PFSK-1 (cell line): Measurements from ENCODE around the gene C16orf87. TPM values are rescaled to one million over a fixed set of nuclear protein-coding genes. Genes with fewer than 3 reads are reported as not detected.

ENCODE experiments used
- FOXP2 ChIP-seq: optimal IDR thresholded peaks from 2 replicates; pipeline ENCODE3; 2011; ENCODE audit warnings: borderline replicate concordance, control low read depth, inconsistent platforms; ENCODE audit not compliant: insufficient read depth; ENCODE audit errors: extremely low read length, extremely low read depth
- POLR2AphosphoS5 ChIP-seq: IDR thresholded peaks from 2 replicates; pipeline ENCODE4 v1.6.1; 2012; ENCODE audit warnings: low read depth, mild to moderate bottlenecking, control low read depth, low read length, moderate library complexity
- REST ChIP-seq, 2 experiments: IDR thresholded peaks; 2 replicates each; pipeline versions ENCODE4 v1.6.1 to v1.8.0; 2011 to 2012; ENCODE audit warnings: low read depth in 2 of 2, low read length in 2 of 2, control low read depth in 1 of 2, inconsistent platforms in 1 of 2, mild to moderate bottlenecking in 1 of 2, moderate library complexity in 1 of 2; ENCODE audit not compliant: insufficient read depth in 1 of 2
- SIN3A ChIP-seq: IDR thresholded peaks from 2 replicates; pipeline ENCODE4 v1.6.1; 2012; ENCODE audit warnings: mild to moderate bottlenecking, low read length, moderate library complexity, borderline replicate concordance; ENCODE audit not compliant: insufficient read depth
- TAF1 ChIP-seq: IDR thresholded peaks from 2 replicates; pipeline ENCODE4 v1.6.1; 2012; ENCODE audit warnings: low read length, control low read depth, borderline replicate concordance; ENCODE audit not compliant: insufficient read depth
- polyA plus RNA-seq: library from polyadenylated mRNA; unstranded; fragments of >200 nt; gene quantifications from one replicate; pipeline ENCODE4 v1.2.1, GENCODE V29; 2012; ENCODE audit warnings: low read depth, missing spikeins; ENCODE audit not compliant: insufficient read length

C16orf87 gene
- polyA plus RNA-seq = 6.8 TPM

GRCh38 chr16:46830902-46831647 lies at the start of gene C16orf87:
TSS of gene C16orf87 (minus strand) at chr16:46831180. CDS start at chr16:46831149, 31 bp downstream.
- TF ChIP-seq SIN3A (no peak), FOXP2 (peak; percentile 14), POLR2AphosphoS5 (no peak), TAF1 (peak; percentile 38; the same call in 1 of the 2 replicates), REST (IDR thresholded peaks at IDR 0.05; ENCODE audit: insufficient read depth in 1 of 2, low read depth in 2 of 2, low read length in 2 of 2) (no peak)

- TF ChIP-seq SIN3A = no peak
- TF ChIP-seq FOXP2 = no peak
- no peak for TF ChIP-seq TAF1
- TF ChIP-seq REST (IDR thresholded peaks at IDR 0.05; ENCODE audit: insufficient read depth in 1 of 2, low read depth in 2 of 2, low read length in 2 of 2) = no peak
- no peak for TF ChIP-seq POLR2AphosphoS5
Measured at GRCh38 chr16:46875243-46875642, 44.3 kb upstream of the C16orf87 start.

GRCh38 chr16:46873201-46873600 lies 42.2 kb upstream of the C16orf87 start:
- TF ChIP-seq POLR2AphosphoS5 (no peak), REST (IDR thresholded peaks at IDR 0.05; ENCODE audit: insufficient read depth in 1 of 2, low read depth in 2 of 2, low read length in 2 of 2) (no peak), FOXP2 (no peak)

- TF ChIP-seq POLR2AphosphoS5 = no peak
- no peak for TF ChIP-seq SIN3A
Measured at GRCh38 chr16:46871597-46871996, 40.6 kb upstream of the C16orf87 start.

GRCh38 chr16:46866286-46866685 lies 35.3 kb upstream of the C16orf87 start:
- TF ChIP-seq POLR2AphosphoS5 = no peak
- TF ChIP-seq TAF1 = no peak
- no peak for TF ChIP-seq SIN3A
- no peak for TF ChIP-seq REST (IDR thresholded peaks at IDR 0.05; ENCODE audit: insufficient read depth in 1 of 2, low read depth in 2 of 2, low read length in 2 of 2)
- TF ChIP-seq FOXP2 = no peak
